OCI-LY7 (cell line): ENCODE data around the gene CATSPERD.

ENCODE experiments used
- EZH2phosphoT487 ChIP-seq: fragments of 200-600 bp; sonication (generic); IDR thresholded peaks from 2 replicates; pipeline ENCODE4 v1.6.1; 2018; ENCODE audit warnings: low read depth, borderline replicate concordance, mild to moderate bottlenecking, mixed run types, antibody characterized with exemption, low read length, moderate library complexity, mixed read lengths
- TF ChIP-seq, protein P1 (sequence below): fragments of 200-600 bp; sonication (generic); conservative IDR thresholded peaks from 2 replicates; pipeline ENCODE4 v1.5.1; 2014; ENCODE audit warnings: mild to moderate bottlenecking, antibody characterized with exemption, low read length, moderate library complexity, mixed read lengths

DNA sequence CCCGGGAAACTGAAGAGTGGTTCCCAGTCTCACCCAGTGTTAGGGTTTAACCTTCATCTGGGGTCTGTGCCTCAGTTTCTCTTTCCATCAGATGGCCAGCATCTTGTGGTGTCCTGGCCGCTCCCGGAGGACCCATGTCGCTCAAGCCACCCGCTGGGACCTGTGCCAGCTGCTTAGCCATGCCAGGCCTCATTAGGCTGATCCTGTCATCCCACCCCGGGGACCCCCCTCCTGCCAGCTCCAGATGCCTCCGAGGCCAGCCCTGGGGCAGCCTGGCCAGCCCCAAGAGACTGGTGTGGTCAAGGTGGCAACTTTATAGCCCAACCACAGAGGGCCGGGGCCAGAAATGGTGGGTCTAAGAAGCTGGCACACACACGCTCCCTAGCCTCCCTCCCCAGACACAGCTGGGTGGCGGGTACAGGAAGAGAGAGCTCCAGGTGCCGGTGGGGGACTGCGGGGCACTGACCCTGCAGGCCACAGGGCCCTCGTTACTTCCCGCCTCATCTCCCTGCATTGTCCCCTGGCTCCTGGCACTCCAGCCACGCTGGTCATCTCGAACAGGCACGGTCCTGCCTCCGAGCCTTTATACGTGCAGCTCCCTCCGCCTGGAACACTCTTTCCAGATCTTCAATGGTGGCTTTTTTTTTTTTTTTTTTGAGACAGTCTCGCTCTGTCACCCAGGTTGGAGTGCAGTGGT is 87.8 kb downstream of the CATSPERD start:
- TF ChIP-seq, protein P1, sequence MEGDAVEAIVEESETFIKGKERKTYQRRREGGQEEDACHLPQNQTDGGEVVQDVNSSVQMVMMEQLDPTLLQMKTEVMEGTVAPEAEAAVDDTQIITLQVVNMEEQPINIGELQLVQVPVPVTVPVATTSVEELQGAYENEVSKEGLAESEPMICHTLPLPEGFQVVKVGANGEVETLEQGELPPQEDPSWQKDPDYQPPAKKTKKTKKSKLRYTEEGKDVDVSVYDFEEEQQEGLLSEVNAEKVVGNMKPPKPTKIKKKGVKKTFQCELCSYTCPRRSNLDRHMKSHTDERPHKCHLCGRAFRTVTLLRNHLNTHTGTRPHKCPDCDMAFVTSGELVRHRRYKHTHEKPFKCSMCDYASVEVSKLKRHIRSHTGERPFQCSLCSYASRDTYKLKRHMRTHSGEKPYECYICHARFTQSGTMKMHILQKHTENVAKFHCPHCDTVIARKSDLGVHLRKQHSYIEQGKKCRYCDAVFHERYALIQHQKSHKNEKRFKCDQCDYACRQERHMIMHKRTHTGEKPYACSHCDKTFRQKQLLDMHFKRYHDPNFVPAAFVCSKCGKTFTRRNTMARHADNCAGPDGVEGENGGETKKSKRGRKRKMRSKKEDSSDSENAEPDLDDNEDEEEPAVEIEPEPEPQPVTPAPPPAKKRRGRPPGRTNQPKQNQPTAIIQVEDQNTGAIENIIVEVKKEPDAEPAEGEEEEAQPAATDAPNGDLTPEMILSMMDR, result no peak
- no peak for TF ChIP-seq EZH2phosphoT487
